Fibroblast of pulmonary artery (primary cell): ENCODE results near the gene SMYD3.

ENCODE experiments used
- DNase-seq: peaks from one replicate; pipeline ENCODE4 v3.0.0-alpha.2; 2010; ENCODE audit warnings: low read depth
- H3K4me3 ChIP-seq: replicated peaks from 2 replicates; pipeline ENCODE4 v1.5.1; 2011; ENCODE audit warnings: low read depth, mild to moderate bottlenecking, control low read depth, low read length, moderate library complexity
- CTCF ChIP-seq: IDR thresholded peaks from 2 replicates; pipeline ENCODE4 v1.5.1; 2011; ENCODE audit warnings: mild to moderate bottlenecking, control low read depth, low read length, inconsistent platforms; ENCODE audit errors: missing control alignments

Gene SMYD3

GRCh38 chr1:246182149-246182851 lies 324.8 kb downstream of the SMYD3 start:
- no peak overlapping the region for H3K4me3 ChIP-seq
- no peak for DNase-seq
- no peak for TF ChIP-seq CTCF

- peak; percentile 24 for DNase-seq
Measured at GRCh38 chr1:246181241-246181640, 325.8 kb downstream of the SMYD3 start.

GRCh38 chr1:246179401-246179800 lies 327.7 kb downstream of the SMYD3 start:
- no peak for DNase-seq
- TF ChIP-seq CTCF, result no peak
- no peak overlapping the region for H3K4me3 ChIP-seq

More at GRCh38 chr1:246181241-246181640, 325.8 kb downstream of the SMYD3 start:
- no peak for TF ChIP-seq CTCF
- no peak overlapping the region for H3K4me3 ChIP-seq

GRCh38 chr1:246178717-246179311 lies 328.3 kb downstream of the SMYD3 start:
- no peak for DNase-seq
- H3K4me3 ChIP-seq, result no peak overlapping the region
- no peak for TF ChIP-seq CTCF

GRCh38 chr1:246176126-246177024 lies 330.7 kb downstream of the SMYD3 start:
- DNase-seq, result no peak

More at GRCh38 chr1:246176126-246177024, 330.7 kb downstream of the SMYD3 start:
- TF ChIP-seq CTCF, result no peak
- no peak overlapping the region for H3K4me3 ChIP-seq
